Stimulated activated CD4-positive, alpha-beta T cell treated with anti-CD3 and anti-CD28 coated beads, Interleukin-1b, Interleukin-23, amount 100 ng/mL, for 24 hours (primary cell): ENCODE results near the gene CCL25.

Experiments used
- DNase-seq, 4 experiments: peaks; one replicate each; pipeline ENCODE4 v3.0.0-alpha.2; 2020; ENCODE audit warnings: low read depth in 4 of 4, low spot score in 1 of 4

CCL25 gene

GRCh38 chr19:8109890-8110662 lies 57.5 kb downstream of the CCL25 start:
- DNase-seq = no peak

GRCh38 chr19:8110931-8111330 lies 58.4 kb downstream of the CCL25 start:
- DNase-seq = no peak

- no peak for DNase-seq
Measured at GRCh38 chr19:8111376-8111775, 58.8 kb downstream of the CCL25 start.
